ENCODE data around the gene WDR55.
"Not testable (repeated sequence)": the region's sequence is repeated elsewhere in the genome, so short reads cannot be mapped to it uniquely, and the experiment has no call there.

GRCh38 chr5:140660371-140660770 is 4.3 kb upstream of the WDR55 start:
- not testable (repeated sequence) for TF ChIP-seq POLR2A, CTCF (IDR thresholded peaks at IDR 0.05)
